NCI-H1694 treated with DMSO at 0.1 percent for 48 hours (cell line): ENCODE results near the gene CNPY1.
"Not testable (repeated sequence)": the region's sequence is repeated elsewhere in the genome, so short reads cannot be mapped to it uniquely, and the experiment has no call there.

ENCODE experiments used
- DNase-seq: peaks from one replicate; lab custom pipeline; 2025; lab: John Stamatoyannopoulos, UW

The CNPY1 gene

DNA sequence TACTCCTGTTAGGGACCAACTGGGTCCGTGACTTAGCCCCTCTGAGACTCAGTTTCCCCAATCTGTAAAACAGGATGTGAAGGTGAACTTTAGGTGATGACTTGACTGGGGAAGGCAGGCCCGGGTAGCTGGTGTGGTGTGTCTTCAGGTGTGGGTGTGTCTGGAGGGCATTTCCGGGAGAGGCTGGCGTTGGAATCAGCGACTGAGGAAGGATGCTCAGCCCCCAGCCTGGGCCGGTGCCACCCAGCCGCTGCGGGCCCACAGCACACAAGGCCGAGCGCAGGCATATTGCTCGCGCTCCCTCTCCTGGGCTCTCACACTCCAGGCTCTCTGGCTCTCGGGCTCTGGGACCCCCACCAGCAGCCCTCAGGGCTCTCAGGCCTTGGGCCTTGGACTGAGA, 31.7 kb upstream of the CNPY1 start:
- DNase-seq = no peak

DNA sequence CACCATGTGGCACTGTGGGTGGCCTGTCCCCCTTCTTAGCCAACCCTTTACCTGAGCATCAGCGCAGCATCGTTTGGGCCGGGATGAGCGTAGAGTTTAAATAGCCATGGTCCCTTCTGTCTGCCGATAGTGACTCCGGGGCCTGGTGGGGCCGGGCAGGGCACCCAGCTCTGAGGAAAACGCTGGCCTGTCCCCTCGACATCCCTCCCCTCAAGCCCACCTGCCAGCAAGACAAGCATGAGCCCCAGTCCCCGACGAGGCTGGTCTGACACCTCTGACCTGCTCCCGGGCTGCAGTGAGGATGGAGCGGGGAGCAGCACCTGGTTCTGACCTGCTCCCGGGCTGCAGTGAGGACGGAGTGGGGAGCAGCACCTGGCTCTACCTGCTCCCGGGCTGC, 31.1 kb upstream of the CNPY1 start:
- DNase-seq = no peak

DNA sequence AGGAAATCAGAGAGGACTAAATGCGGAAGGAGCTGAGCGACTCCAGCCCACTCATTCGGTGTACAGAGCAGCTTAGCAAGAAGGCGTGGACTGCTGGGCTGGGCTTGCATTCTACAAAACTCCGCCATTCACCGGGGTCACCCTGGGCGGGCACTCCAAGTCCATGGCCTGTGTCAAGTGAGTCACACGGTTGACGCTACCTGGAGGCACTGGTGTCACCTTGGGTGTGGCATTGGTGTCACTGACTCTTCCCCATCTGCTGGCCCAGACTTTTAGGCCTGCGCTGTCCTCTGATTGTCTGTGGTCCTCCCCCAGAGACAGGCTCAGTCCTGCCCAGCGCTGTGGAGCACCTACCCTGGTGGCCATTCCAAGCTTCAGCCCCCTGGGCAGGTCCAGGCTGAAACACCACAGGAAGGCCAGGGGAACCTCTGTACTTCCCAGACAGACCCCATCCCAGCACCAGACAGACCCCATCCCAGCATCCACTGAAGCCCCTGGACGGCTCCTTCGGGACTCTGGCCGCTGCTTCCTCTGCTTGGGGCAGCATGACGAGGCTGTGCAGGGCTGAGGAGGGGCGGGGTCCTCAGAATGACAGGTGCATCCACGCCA, 30.6 kb upstream of the CNPY1 start:
- no peak for DNase-seq

- DNase-seq = no peak
Measured at GRCh38 chr7:155576416-155576815, 30.1 kb upstream of the CNPY1 start.

DNA sequence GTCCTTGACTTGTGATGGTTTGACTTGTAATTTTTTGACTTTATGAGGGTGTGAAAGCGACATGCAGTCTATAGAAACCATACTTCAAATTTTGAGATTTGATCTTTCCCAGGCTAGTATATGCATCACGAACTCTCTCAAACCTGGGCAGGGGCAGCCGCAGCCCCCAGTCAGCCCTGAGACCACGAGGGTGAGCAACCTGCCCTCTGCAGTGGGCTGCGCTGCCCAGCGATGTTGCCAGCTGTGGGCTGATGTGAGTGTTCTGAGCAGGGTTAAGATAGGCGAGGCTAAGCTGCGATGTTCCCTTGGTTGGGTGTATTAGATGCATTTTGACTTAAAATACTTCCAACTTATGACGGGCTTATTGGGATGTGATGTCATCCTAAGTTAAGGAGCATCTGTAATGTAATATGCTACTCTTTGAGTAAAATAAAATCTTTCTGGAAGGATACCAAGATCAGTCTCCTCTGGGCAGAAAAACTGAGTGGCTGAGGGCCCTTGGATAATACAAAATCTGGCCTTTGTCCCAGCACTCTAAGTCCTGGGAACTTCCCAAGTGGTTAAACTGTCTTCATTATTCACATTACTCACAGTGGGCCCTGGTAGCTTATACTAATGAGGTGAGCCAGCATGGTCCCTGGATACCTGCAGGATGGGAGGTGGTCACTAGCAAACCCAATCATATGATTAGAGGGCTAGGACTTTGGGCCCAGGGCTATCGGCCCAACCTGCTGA, 28.4 kb upstream of the CNPY1 start:
- no peak for DNase-seq

GRCh38 chr7:155571581-155572345, 25.4 kb upstream of the CNPY1 start:
- no peak for DNase-seq

DNA sequence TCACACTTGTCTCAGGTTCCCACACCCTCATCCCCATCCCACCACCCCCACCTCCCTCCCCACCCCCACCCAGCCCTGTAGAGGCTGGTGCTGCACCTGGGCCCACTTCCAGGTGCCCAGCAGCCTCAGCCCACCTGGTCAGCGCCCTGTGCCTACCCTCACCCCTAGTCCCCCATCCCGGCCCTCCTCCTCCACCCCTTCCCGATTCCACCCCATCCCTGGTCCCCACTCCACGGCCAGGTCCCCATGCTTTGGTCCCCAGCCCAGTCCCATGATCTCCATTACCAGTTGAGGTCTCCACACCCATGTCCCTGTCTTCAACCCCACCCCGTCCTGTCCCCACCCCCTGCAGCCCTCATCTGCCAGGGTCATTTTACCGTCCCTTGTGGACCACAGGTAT, 24.6 kb upstream of the CNPY1 start:
- DNase-seq = no peak

GRCh38 chr7:155570171-155570958, 24.0 kb upstream of the CNPY1 start:
- no peak for DNase-seq

DNA sequence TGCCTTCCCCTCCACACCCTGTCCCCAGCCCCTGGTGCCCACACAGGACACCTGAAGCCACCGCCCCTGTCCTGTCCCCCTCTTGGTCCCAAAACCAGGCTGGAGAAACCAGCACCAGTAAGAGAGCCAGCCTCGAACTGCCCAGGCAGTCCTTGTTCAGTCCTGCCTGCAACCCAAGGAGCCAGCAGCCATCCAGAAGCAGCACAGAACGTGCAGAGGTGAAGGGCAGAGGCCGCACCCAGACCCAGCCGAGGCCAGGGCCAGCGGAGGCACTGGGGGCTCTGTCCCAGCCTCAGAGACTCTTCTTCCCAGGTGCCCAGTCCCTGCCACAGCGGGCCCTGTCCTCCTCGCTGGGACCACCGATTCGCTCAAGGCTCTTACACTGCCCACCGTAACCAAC, 23.3 kb upstream of the CNPY1 start:
- no peak for DNase-seq

- DNase-seq = no peak
Measured at GRCh38 chr7:155568842-155569494, 22.6 kb upstream of the CNPY1 start.

DNA sequence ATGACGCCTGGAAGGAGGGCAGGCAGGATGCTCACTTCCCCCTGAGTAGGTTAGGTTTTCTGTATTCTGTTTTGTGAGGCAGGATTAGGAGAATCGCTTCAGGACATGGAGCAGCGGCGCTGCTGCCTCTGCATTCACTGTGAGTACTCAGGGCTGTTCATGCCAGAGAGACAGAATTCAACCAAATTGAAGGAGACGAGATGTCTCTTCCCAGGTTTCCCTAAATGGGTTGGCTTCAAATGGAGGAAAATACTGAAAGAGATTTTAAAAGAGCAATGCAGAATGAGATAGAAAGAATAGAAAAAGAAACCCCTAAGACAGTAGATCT, 21.9 kb upstream of the CNPY1 start:
- no peak for DNase-seq

- no peak for DNase-seq
Measured at GRCh38 chr7:155567646-155568332, 21.4 kb upstream of the CNPY1 start.

- DNase-seq = no peak
Measured at GRCh38 chr7:155566011-155566836, 19.9 kb upstream of the CNPY1 start.

DNA sequence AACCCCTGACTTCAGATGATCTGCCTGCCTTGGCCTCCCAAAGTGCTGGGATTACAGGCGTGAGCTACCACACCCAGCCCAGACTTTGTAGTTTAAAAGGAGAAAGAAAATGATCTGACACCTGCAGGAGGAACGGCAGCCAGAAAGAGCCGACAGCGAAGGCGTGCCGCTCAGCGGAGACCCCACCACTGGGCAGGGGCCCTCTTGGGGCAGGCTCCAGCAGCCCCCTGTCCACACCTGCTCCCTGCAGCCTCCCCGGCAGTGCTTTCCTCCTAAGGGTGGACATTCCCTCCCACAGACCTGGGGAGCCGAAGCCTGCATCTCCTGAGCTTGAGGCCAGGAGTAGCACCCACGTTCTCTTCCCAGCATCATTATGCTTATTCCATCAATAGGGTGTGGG, 19.2 kb upstream of the CNPY1 start:
- no peak for DNase-seq

DNA sequence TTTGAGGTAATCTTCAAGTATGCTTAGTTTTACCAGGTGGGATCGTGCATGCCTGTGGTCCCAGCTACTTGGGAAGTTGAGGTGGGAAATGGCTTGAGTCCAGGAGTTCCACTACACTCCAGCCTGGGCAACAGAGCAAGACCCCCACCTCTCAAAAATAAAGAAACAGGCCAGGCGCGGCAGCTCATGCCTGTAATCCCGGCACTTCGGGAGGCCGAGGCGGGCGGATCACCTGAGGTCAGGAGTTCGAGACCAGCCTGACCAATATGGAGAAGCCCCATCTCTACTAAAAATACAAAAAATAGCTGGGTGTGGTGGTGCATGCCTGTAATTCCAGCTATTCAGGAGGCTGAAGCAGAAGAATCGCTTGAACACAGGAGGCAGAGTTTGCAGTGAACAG, 16.6 kb upstream of the CNPY1 start:
- not testable (repeated sequence) for DNase-seq

DNA sequence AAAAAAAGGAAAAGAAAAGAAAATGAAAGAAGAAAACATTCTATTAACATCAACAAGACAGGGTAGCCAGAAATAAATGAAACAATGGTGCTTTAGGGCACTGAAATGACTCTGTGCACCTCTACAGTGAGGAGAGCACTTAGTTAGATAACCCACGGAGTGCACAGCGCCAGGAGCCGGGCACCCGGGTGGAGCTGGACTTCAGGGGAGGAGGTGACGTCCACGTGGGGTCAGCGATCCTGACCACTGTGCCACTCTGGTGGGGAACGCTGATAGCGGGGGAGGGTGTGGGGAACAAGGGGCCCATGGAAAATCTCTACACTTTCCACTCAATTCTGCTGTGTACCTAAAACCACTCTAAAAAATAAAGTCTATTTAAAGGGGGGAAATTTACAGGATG, 15.7 kb upstream of the CNPY1 start:
- no peak for DNase-seq

- no peak for DNase-seq
Measured at GRCh38 chr7:155560982-155561686, 14.8 kb upstream of the CNPY1 start.

- DNase-seq = no peak
Measured at GRCh38 chr7:155560196-155560885, 14.0 kb upstream of the CNPY1 start.

- no peak for DNase-seq
Measured at GRCh38 chr7:155559519-155560108, 13.3 kb upstream of the CNPY1 start.
